CD4-positive, alpha-beta T cell treated with Interleukin-4 for 4 hours (primary cell): ENCODE measurements around the gene UMODL1.
"Not testable (repeated sequence)": the region's sequence is repeated elsewhere in the genome, so short reads cannot be mapped to it uniquely, and the experiment has no call there.

ENCODE experiments used
- DNase-seq: peaks from one replicate; pipeline ENCODE4 v3.0.0-alpha.2; 2020

Gene UMODL1

DNA sequence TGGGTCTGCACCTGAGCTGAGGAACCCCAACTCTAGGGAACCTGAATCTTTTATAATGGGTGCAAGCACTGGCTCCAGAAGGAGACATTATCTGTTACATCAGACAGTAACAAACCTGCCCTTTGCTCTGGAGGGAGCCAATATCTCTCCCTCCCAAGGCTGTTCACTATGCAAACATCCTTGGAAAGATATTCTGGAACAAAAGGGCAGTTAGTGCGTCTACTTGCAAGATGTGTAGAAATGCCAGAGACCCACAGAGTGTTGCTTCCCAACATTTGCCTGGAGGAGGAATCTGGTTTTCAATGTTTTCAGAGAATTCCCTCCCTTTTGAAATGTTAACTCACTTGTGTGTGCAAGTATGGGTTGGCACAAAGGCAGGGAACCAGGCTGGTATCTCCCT, 31.9 kb downstream of the UMODL1 start:
- DNase-seq = no peak

DNA sequence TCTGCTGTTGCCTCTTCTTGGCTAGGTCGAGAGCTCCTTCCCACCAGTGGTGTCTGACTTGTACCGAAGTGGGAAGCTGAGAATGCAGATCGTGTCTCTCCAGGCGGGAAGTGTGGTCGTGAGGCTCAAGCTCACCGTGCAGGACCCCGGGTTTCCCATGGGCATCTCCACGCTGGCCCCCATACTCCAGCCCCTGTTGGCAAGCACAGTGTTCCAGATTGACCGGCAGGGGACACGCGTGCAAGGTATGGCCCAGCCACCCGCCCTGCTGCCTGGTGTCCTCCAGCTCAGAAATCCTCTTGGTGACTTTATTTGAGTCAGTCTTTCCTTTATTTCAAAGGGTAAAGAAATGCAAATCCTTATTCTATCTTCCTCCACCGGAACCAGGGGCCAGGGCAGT, 32.7 kb downstream of the UMODL1 start:
- DNase-seq = no peak

DNA sequence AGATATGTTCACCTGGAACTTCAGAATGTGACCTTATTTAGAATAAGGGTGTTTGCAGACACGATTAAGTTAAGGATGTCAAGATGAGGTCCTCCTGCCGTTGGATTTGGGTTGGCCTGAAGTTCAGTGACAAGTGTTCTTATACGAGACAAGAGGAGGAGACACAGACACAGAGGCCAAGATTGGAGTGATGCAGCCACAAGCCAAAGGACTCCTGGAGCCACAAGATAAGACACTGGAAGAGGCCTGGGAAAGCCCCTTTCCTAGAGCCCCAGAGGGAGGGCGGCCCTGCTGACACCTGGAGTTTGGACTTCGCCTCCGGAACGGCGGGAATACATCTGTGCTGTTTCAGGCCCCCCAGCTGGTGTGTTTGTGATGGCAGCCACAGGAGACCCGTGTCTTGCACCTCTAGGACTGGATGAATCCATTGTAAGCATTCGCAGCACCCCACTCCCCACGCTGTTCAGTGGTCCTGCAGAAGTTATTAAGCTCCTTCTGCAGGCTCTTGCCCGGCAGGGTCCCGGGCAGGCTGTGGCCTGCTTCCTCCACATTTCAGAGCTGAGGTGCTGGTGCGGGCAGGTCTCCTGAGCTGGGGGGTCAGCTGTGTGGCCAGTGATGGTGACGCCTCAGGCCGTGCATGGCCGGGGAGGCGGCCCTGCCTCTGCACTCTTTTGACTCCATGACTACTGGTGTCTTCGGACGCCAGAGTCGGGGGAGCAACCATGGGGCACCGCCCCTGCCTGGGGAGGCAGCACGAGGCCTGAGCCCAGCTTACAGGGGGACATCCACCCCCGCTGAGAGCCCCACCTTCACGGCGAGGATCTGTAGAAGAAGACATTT, 34.6 kb downstream of the UMODL1 start:
- DNase-seq = no peak

DNA sequence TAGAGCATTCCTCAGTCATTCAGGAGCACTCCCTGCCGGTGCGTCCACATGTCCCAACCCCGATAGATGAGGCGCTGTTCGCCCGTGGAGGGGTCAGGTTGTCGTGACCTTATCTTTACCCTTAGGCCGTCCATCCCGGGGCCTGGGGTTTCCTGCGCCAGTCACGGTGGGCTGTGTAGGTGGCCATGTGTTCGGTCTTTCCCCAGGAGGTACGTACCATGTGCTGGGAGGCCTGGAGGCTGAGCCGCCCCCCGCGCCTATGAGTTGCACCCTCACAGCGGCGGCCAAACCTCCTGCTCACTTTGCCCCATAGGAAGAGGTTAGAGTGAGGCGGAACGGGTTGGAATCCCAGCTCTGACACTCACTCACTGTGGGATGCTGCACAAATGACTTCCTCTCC, 35.3 kb downstream of the UMODL1 start:
- DNase-seq = no peak

DNA sequence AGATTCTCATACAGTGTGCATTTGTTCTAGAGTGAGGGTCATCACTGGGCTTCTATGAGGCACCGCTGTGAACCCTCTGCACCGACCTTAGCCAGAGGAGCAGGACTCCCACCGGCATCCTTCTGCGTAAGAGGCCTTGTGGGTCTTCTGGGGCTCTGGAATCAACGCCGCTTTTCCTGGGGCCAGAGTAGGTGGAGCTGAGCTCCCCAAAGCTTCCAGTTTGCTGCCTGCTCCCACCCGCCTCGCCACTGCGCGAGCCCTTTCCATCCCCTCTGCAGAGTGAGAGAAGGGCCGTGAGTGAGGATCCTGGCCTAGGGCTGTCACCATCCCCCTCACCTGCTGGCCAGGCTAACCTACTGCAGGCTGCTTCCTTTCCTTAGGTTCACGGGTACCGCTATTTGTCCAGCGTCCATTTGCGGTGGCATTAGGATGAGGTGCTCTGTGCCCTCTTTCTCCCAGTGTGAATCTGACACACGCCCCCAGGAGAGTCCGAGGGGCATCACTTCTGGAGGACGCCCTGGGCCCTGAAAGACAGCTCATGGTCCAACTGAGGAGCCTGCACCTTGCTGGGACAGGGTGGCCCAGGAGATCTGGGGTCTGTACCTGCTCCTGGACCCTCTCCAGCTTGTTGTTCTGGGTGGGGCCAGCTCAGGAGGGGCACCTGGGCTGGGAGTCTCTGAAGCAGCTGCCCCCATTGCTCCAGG, 36.2 kb downstream of the UMODL1 start:
- DNase-seq = no peak

DNA sequence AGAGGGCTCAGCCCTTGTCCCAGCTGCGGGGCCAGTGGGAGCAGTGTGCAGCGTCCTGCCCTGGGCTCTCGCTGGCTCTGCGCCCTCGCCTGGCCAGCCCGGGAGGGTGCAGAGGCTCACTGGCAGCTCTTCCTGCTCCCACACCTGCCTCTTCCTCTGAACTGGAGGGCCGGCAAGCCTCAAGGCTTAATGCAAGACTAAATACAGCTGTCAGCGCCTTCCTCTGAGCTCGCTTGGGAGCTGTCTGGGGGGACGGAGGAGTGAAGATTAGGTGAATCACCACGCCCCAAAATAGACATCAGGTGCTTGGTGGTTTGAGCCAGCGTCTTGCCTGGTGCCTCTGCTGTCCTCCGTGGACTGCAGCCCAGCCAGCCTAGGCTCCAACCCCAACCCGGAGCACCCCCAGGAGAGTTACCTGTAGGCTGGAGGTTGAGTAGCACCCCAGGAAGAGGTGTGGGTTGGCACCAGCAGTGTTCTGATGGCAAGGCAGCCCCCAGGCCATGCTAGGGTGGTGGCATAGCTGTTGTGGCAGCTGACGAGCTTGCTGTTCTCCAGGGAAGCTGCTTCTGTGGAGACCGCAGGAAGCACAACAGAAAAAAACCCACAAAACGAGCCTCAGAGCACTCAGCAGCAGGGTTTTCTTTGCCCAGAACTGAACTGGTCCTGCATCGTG, 36.9 kb downstream of the UMODL1 start:
- DNase-seq = peak; percentile 55

DNA sequence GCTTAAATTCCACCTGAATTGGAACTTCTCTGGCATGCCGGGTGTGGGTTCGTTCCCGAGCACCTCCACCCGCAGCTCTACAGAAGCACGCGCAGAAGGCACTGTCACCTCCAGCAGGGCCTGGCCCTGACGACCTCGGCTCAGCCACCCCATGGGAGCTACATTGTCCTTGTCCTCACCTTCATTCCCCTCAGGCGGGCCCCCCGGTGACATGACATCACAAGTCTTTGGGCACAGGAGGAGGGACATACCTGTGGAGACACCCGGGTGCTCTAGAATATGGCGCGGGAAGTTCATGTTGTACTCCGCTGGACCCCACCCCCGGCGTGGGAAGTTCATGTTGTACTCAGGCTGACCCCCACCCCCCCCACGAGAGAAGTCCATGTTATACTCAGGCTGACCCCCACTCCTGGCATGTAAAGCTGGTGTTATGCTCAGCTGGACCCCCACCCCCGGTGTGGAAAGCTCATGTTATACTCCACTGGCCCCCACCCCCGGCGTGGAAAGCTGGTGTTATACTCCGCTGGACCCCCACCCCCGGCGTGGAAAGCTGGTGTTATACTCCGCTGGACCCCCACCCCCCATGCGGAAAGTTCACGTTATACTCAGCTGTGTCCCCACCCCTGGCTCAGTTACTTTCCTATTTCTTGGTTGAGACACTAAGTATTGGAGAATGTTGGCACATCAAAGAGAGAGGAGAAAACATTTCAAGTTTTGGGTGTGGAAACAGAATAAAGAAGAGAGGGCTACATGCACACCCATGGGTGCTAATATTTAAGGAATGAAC, 37.6 kb downstream of the UMODL1 start:
- DNase-seq = no peak

DNA sequence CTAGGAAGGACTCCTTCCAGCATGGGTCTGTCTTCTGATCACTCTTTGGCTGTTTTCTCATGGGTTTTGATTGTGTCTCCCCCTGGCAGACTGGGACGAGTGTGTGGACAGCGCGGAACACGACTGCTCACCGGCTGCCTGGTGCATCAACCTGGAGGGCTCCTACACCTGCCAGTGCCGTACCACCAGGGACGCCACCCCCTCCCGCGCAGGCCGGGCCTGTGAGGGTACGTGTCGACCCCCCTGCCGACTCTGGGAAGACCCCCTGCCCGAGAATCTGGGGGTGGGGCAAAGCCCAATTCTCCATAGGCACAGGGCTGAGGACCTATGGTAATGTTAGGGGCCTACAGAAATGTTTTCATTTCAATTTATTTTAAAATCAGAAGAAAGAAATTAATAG, 38.4 kb downstream of the UMODL1 start:
- no peak for DNase-seq

DNA sequence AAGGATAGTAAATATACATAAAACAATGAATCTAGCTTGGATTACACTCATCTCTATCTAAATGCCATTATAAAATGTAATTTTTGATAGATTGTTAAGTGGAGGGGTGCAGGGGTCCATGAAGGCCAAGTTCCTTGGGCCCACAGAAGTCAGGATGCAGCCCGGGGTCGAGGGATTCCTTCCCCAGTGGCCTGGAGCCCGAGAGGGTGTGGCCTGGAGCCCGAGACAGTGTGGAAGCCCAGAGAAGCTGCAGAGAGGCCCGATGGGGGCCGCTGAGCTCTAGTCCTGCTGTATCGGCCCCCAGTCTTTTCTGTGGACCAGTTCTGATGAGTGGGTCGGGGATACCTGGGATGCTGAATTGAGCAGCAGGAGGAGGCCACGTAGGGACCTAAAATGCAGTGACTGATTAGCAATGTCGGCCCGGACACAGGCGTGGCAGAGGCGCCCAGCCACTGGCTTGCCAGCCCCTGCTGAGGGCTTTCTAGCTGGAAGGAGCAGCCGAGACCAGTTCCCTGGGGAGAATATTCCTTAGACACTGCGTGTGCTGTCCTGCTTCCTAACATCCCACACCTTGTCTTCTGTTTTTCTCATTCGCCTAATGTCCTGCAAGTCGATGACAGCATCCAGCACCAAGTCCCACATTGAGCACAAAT, 38.9 kb downstream of the UMODL1 start:
- no peak for DNase-seq

DNA sequence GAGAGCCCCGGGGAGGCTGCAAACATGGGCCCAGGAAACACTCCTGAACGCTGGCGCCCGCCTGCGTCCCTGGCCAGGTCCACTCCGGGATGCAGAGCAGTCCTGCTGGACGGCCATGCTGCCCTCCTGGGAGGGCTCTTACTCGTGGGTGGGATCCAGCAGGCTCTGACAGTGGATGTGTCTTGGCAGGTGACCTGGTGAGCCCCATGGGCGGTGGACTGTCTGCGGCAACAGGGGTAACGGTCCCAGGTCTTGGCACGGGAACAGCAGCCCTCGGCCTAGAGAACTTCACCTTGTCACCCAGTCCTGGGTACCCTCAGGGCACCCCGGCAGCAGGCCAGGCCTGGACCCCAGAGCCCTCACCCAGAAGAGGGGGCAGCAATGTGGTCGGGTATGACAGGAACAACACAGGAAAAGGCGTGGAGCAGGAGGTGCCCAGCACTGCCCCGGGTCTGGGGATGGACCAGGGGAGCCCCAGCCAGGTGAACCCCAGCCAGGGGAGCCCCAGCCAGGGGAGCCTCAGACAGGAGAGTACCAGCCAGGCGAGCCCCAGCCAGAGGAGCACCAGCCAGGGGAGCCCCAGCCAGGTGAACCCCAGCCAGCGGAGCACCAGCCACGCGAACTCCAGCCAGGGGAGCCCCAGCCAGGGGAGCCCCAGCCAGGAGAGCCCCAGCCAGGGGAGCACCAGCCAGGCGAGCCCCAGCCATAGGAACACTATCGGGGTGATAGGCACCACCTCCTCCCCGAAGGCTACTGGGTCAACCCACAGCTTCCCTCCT, 39.8 kb downstream of the UMODL1 start:
- DNase-seq = no peak

DNA sequence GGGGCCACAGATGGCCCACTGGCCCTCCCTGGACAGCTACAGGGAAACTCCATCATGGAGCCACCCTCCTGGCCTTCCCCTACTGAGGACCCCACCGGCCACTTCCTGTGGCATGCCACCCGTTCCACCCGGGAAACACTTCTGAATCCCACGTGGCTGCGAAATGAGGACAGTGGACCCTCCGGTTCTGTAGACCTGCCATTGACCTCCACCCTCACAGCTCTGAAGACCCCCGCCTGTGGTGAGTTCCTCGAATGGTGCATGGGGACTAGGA, 40.3 kb downstream of the UMODL1 start:
- DNase-seq = no peak

DNA sequence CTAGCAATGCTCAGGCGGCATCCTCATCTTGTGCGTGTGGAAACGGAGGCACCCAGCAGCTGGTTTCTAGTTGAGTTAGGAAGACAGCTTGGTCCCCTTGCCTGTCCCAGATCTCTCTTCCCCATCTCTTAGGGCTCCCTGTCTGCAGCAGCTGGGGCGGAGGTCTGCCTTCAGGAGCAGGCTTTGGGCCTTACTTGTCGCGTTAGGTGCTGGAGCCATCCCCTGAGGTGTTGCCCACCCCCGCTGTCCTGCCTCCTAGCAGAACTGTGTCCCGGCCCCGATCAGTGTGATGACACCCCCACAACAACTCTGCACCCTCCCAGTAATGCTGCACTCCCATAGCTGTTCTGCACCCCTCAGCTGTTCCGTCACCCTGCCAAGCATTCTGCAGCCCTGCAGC, 40.7 kb downstream of the UMODL1 start:
- no peak for DNase-seq

DNA sequence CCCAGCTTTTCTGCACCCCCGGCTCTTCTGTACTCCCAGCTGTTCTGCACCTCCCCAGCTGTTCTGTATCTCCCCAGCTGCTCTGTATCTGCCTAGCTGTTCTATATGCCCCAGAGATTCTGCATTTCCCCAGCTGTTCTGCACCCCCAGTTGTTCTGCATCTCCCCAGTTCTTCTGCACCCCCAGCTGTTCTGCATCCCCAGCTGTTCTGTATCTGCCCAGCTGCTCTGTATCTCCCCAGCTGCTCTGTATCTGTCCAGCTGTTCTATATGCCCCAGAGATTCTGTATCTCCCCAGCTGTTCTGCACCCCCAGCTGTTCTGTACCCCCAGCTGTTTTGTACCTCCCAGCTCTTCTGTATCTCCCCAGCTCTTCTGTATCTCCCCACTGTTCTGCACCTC, 41.1 kb downstream of the UMODL1 start:
- DNase-seq = no peak

DNA sequence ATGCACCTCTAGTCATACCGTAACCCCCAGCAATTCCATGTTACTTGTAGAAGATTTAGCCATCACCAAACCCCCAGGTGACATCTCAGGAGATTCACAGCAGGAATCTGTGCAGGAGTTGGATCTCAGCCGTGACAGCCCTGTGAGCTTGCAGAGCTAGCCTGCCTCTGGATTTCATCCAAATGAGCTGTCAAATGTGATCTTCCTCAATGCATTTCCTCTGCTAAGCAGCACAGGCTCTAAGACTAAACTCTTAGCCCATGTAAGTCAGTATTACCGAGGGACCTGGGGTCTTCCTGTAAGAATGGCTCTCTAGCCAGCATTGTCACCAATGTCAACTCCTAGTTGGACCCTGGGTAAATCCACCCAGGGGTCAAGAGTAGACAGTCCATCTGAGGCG, 41.7 kb downstream of the UMODL1 start:
- DNase-seq = no peak

DNA sequence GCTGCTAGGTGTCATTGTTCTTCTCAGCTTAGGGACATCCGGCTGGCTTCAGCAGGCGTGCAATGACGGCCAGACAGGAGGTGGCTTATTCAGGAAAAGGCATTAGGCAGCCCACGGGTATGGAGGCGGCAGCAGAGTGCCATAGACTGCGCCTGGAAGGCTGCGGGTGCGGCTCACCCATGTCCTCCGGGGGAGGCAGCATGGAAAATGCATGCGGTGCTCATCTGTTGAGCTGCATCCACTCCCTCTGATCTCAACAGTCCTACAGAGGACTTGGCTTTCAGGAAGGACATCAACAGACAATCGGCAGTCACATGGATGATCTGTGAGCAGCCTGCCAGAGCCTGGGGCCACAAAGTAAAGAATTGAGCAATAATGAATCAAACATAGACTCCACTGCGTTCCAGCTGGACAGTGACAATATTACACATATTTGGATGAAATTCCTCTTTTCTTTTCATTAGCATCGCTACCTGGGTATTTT, 42.9 kb downstream of the UMODL1 start:
- DNase-seq = no peak

DNA sequence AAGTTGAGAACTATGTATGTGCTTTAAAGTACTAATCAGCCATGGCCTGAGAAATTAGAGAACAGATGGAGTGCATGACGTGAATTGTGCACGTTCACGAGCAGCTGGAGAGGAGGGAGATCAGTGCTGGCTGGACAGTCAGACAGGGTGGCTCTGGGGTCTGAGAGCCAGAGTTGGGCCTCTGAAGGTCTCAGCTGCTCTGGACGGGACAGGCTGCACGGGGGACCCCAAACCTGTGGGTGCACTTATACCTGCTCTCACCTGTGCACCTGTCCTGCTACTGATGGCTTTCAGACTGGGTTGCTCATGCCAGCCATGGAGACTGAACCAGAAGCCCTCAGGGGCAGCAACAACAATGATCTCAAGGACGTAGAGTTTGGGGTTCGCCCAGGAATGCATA, 43.5 kb downstream of the UMODL1 start:
- DNase-seq = no peak

DNA sequence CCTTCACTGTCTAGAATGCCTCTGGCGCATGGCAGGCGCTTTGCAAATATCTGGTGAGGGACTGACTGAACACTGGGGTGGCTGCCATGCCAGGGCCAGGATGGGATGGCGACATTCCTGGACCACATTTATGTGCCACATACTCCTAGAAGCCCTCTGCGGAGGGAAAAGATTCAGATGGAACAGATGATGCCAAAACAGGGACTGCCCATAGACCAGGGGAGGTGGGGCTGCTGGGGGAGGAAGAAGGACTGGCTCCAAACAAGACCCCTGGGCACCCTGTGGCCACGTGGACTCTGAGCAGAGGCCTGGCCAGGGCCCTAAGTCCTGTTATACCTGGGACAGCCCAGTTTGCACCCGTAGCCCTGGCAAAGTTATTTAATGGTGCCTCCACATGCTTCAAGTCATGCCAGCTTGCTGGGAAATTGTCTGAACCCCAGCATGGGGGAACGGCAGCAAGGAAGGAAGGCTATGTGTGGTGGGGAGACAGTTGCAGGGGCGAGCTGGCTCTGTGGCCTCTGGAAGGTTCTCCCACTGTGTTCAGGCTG, 44.1 kb downstream of the UMODL1 start:
- DNase-seq = no peak

DNA sequence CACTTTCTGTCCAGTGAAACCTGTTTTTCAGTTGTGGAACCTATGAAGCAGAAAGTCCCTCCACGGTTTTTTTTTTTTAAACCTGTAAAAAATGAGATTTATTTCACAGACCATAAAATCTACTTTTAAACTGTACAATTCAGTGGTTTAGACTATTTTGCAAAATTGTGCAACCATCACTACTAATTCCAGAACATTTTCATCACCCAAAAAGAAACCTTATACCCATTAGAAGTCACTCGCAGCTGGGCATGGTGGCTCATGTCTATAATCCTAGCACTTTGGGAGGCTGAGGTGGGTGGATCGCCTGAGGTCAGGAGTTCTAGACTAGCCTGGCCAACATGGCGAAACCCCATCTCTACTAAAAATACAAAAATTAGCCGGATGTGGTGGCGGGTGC, 45.4 kb downstream of the UMODL1 start:
- DNase-seq = not testable (repeated sequence)

DNA sequence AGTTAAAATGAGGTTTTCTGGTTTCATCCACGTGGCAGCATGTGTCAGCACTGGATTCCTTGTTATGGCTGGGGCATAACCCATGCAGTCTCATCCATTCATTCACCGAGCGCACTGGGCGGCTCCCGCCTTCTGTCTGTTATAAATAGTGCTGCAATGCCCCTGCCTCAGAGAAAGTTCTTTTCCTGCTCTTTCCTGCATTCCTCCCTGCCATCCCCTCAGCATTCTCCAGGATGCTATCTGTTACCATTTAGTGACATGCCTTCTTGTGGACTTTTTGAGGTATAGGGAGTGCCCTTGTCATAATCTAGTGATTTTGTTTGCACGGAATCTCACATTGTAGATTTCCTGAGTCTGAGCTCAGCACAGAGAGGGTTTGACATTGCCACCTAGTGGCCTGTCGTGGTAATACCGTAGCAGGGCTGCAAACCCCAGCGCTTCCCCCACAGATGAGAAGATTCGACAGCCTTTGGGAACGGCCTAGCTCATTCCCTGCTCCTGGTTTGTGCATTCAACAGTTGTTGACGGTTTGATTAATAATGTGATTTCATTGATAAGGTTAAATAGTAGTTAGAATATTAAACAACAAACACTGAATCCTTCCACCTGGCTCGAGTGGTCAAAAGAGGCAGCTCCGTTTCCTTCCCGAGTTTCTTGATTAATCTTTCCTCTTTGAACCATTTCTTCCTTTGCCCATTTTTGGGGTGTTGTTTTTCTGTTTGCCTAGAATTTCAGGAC, 46.3 kb downstream of the UMODL1 start:
- peak; percentile 64 for DNase-seq

DNA sequence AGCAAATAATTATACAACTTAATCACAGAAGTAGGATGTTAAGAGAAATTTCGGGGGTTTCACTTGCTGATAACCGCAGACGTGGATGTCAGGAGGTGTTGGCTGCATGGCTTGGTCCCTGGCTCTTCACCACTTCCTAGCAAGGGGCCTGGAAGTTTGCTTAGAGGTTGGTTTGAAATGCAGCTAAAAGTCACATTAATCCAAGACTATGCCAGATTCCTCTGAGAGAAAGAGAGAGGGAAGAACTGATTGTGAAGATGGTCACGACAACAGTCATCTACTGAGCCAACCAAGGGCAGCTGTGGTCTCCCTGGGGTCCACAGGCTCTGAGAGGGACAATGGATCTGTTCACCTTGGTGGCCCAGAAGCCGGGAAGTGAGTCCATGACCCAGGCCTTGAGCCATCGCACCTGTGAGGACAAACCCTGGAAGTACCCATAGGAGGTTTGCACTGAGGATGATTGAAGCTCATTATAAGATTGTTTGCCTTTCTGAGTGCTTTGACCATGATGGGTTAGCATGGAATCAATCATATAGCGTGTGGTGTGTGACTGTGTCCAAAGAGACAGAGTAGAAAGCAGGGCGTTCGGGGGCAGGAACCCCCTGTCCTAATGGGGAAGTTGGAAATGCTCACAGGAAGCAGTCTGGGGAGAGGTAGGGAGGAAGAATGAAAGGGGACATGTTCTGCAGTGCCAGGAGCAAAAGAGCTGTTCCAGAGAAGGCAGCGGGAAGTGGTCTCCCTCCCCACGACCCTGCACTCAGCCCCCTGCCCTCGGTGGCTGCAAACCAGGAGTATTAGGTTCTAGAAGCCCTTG, 47.1 kb downstream of the UMODL1 start:
- DNase-seq = no peak
